IMR-90 (cell line): ENCODE measurements around the gene ZCCHC3. TPM values are rescaled to one million over a fixed set of nuclear protein-coding genes. Genes with fewer than 3 reads are reported as not detected.

Experiments used
- ATAC-seq: fragments of 200-7000 bp; cut with Tn5 transposase; 2 replicates; pipeline ENCODE4 v1.9.1; 2020; ENCODE audit warnings: low read depth, mild to moderate bottlenecking, moderate library complexity
- BruUV-seq: library from RNA; stranded (reverse); fragments of 400-500 nt; replicated peaks from 2 replicates; lab custom pipeline; 2021; lab: Mats Ljungman, UMichigan
- CTCF ChIA-PET: fragments of 300-600 bp; formaldehyde crosslinking; extraction: SDS; loops from one replicate; lab custom pipeline; 2021; ENCODE audit warnings: antibody characterized with exemption; lab: Yijun Ruan, JAX
- POLR2A ChIA-PET: fragments of 300-600 bp; sonication (Branson Sonifier 250); formaldehyde crosslinking; loops from one replicate; lab custom pipeline; 2022; ENCODE audit warnings: antibody characterized with exemption; ENCODE audit not compliant: unreplicated experiment; lab: Charles Lee
- DNase-seq: peaks from one replicate; pipeline ENCODE4 v3.0.0; 2013
- H2AFZ ChIP-seq: replicated peaks from 2 replicates; pipeline ENCODE3; 2013; ENCODE audit warnings: low read length, mild to moderate bottlenecking; ENCODE audit not compliant: poor library complexity
- H2AK5ac ChIP-seq: 2 replicates; pipeline ENCODE4 v1.6.1; 2013; ENCODE audit warnings: low read depth, low read length, inconsistent platforms
- H2AK9ac ChIP-seq: replicated peaks from 2 replicates; pipeline ENCODE3; 2013; ENCODE audit warnings: mild to moderate bottlenecking, low read depth, low read length, moderate library complexity; ENCODE audit not compliant: poor library complexity
- H2BK120ac ChIP-seq: 2 replicates; pipeline ENCODE4 v1.6.1; 2013; ENCODE audit warnings: low read depth, low read length, inconsistent platforms
- H2BK15ac ChIP-seq: 3 replicates; pipeline ENCODE4 v1.6.1; 2013; ENCODE audit warnings: low read depth, low read length, inconsistent platforms
- H2BK20ac ChIP-seq: 2 replicates; pipeline ENCODE4 v1.6.1; 2013; ENCODE audit warnings: low read depth, mild to moderate bottlenecking, inconsistent platforms, low read length, moderate library complexity
- H2BK5ac ChIP-seq: 2 replicates; pipeline ENCODE4 v1.6.1; 2013; ENCODE audit warnings: mild to moderate bottlenecking, low read depth, low read length, inconsistent platforms; ENCODE audit not compliant: poor library complexity, severe bottlenecking
- H3K14ac ChIP-seq: replicated peaks from 2 replicates; pipeline ENCODE4 v1.6.1; 2013; ENCODE audit warnings: low read depth, low read length, inconsistent platforms
- H3K18ac ChIP-seq: 2 replicates; pipeline ENCODE4 v1.6.1; 2013; ENCODE audit warnings: low read depth, low read length, control low read depth
- H3K23ac ChIP-seq: 2 replicates; pipeline ENCODE4 v1.6.1; 2013; ENCODE audit warnings: low read depth, low read length, inconsistent platforms
- H3K27ac ChIP-seq: 2 replicates; pipeline ENCODE4 v1.5.1; 2013; ENCODE audit warnings: mild to moderate bottlenecking, control low read depth, low read length; ENCODE audit not compliant: insufficient read depth
- H3K27me3 ChIP-seq: 2 replicates; pipeline ENCODE4 v1.6.1; 2013; ENCODE audit warnings: low read length; ENCODE audit not compliant: control insufficient read depth, insufficient read depth
- H3K36me3 ChIP-seq: 2 replicates; pipeline ENCODE4 v1.6.1; 2013; ENCODE audit warnings: low read length, mixed read lengths; ENCODE audit not compliant: control insufficient read depth, insufficient read depth
- H3K4ac ChIP-seq: 2 replicates; pipeline ENCODE4 v1.6.1; 2013; ENCODE audit warnings: low read depth, low read length, inconsistent platforms
- H3K4me1 ChIP-seq: 2 replicates; pipeline ENCODE4 v1.6.1; 2013; ENCODE audit warnings: low read length, mixed read lengths; ENCODE audit not compliant: control insufficient read depth, insufficient read depth
- H3K4me2 ChIP-seq: 2 replicates; pipeline ENCODE4 v1.6.1; 2013; ENCODE audit warnings: low read depth, mild to moderate bottlenecking, control low read depth, low read length, moderate library complexity
- H3K4me3 ChIP-seq: 2 replicates; pipeline ENCODE4 v1.5.1; 2013; ENCODE audit warnings: low read depth, mild to moderate bottlenecking, control low read depth, low read length, moderate library complexity; ENCODE audit not compliant: insufficient read depth
- H3K56ac ChIP-seq: 2 replicates; pipeline ENCODE4 v1.6.1; 2013; ENCODE audit warnings: low read length, inconsistent platforms; ENCODE audit not compliant: insufficient read depth; ENCODE audit errors: extremely low read depth
- H3K79me1 ChIP-seq, 2 experiments: 2 replicates each; pipeline ENCODE4 v1.6.1; 2013; ENCODE audit warnings: low read length in 2 of 2, inconsistent platforms in 1 of 2, low read depth in 1 of 2
- H3K9ac ChIP-seq: 2 replicates; pipeline ENCODE4 v1.6.1; 2013; ENCODE audit warnings: low read depth, low read length, control low read depth
- H3K9me1 ChIP-seq: 2 replicates; pipeline ENCODE4 v1.6.1; 2013; ENCODE audit warnings: low read length, inconsistent platforms; ENCODE audit not compliant: insufficient read depth
- H3K9me3 ChIP-seq: 2 replicates; pipeline ENCODE4 v1.6.1; 2013; ENCODE audit warnings: low read length; ENCODE audit not compliant: control insufficient read depth, insufficient read depth
- H4K20me1 ChIP-seq: 2 replicates; pipeline ENCODE4 v1.6.1; 2013; ENCODE audit warnings: low read length, inconsistent platforms; ENCODE audit not compliant: insufficient read depth
- H4K5ac ChIP-seq: 2 replicates; pipeline ENCODE4 v1.6.1; 2013; ENCODE audit warnings: mild to moderate bottlenecking, low read depth, low read length, control low read depth
- H4K8ac ChIP-seq, 2 experiments: 2 replicates each; pipeline ENCODE4 v1.6.1; 2013; ENCODE audit warnings: low read depth in 2 of 2, low read length in 2 of 2, control low read depth in 1 of 2, inconsistent platforms in 1 of 2
- H4K91ac ChIP-seq: 2 replicates; pipeline ENCODE4 v1.6.1; 2013; ENCODE audit warnings: low read depth, low read length, inconsistent platforms; ENCODE audit not compliant: insufficient read depth
- BHLHE40 ChIP-seq: fragments of 150-350 bp; IDR thresholded peaks from 2 replicates; pipeline ENCODE4 v1.6.1; 2016; ENCODE audit warnings: mild to moderate bottlenecking, low read depth, low read length
- CEBPB ChIP-seq: IDR thresholded peaks from 2 replicates; pipeline ENCODE4 v1.6.1; 2012; ENCODE audit warnings: low read depth, low read length, improper control_type of control experiment
- NFE2L2 ChIP-seq: fragments of 150-350 bp; IDR thresholded peaks from 2 replicates; pipeline ENCODE4 v1.6.1; 2016; ENCODE audit warnings: low read depth, mild to moderate bottlenecking, low read length
- RAD21 ChIP-seq: IDR thresholded peaks from 2 replicates; pipeline ENCODE4 v1.6.1; 2012; ENCODE audit warnings: low read length, improper control_type of control experiment
- RCOR1 ChIP-seq: IDR thresholded peaks from 2 replicates; pipeline ENCODE4 v1.6.1; 2012; ENCODE audit warnings: mild to moderate bottlenecking, low read length, improper control_type of control experiment; ENCODE audit not compliant: insufficient replicate concordance
- SMC3 ChIP-seq: fragments of 150-350 bp; IDR thresholded peaks from 2 replicates; pipeline ENCODE4 v1.6.1; 2016; ENCODE audit warnings: low read depth, mild to moderate bottlenecking, antibody characterized with exemption, low read length, moderate library complexity
- WGBS, 2 experiments: methylation state at CpG; one replicate each; pipeline versions ENCODE4 v1.1.5 to v1.1.7; 2013; ENCODE audit warnings: missing lambda C conversion rate in 2 of 2; ENCODE audit not compliant: insufficient read length in 1 of 2; ENCODE audit errors: extremely low coverage in 2 of 2; 5-methylcytosine and 5-hydroxymethylcytosine counted together
- dilution Hi-C: fragments of 300-500 bp; cut with HindIII; formaldehyde crosslinking; loops from one replicate; pipeline ENCODE4 v1.14.3; 2018; ENCODE audit warnings: low sequenced_read_pairs; ENCODE audit not compliant: unreplicated experiment
- in situ Hi-C: fragments of 300-500 bp; cut with MboI; formaldehyde crosslinking; loops from 3 replicates; pipeline ENCODE4 v1.14.3; 2019; ENCODE audit warnings: low sequenced_read_pairs, inconsistent platforms, mixed read lengths
- intact Hi-C: fragments of 100-400 bp; cut with micrococcal nuclease; formaldehyde crosslinking; loops from 2 replicates; pipeline ENCODE4 v1.10.0; 2022
- polyA plus RNA-seq, 3 experiments: library from polyadenylated mRNA; depleted of rRNA; stranded (reverse); fragments of >200 nt; gene quantifications; 2 replicates each; pipeline ENCODE4 v1.2.3, GENCODE V29; 2012; ENCODE audit warnings: low replicate concordance in 1 of 3
- total RNA-seq: library from RNA; depleted of rRNA; stranded (reverse); fragments of >200 nt; gene quantifications from 2 replicates; pipeline ENCODE4 v1.2.3, GENCODE V29; 2012

ZCCHC3 gene
- total and polyA plus RNA-seq, 2 of the 4 experiments (the other 2 are of a cell fraction) = 8.2 to 10.9 TPM

- Histone ChIP-seq H3K14ac (no peak overlapping the region), H3K4me3 (no peak overlapping the region), H2BK20ac (no peak overlapping the region), H3K18ac (no peak overlapping the region), H3K79me1 (peaks cover 0 to 4% of the 10 kb centered on the region in 2 experiments; a peak in 1 of 4 replicates), H2BK5ac (no peak overlapping the region), H2AK9ac (no peak overlapping the region), H3K23ac (no peak overlapping the region), H3K4me1 (peaks cover 15% of the 10 kb centered on the region), H4K5ac (no peak overlapping the region), H4K91ac (no peak overlapping the region), H3K36me3 (no peaks in the 10 kb centered on the region), H4K8ac (no peak overlapping the region), H3K27me3 (no peaks in the 10 kb centered on the region), H3K27ac (no peak overlapping the region), H2BK120ac (no peak overlapping the region), H3K9ac (no peak overlapping the region), H3K4me2 (no peak overlapping the region), H4K20me1 (no peaks in the 10 kb centered on the region), H3K9me3 (no peaks in the 10 kb centered on the region), H3K9me1 (peaks cover 7% of the 10 kb centered on the region; the same call in 1 of the 2 replicates), H2BK15ac (no peak overlapping the region), H2AFZ (no peak overlapping the region), H3K4ac (peak overlapping the region; percentile 32; the same call in 1 of the 2 replicates), H3K56ac (no peak overlapping the region), H2AK5ac (no peak overlapping the region)
- ATAC-seq = no peak
- dilution Hi-C loops (no loop called here), intact Hi-C loops (no loop called here), in situ Hi-C loops (no loop called here)
- no CpG with 5 or more reads among the region's 8 CpGs for WGBS, 2 experiments
- no peak for DNase-seq
- POLR2A ChIA-PET = no interaction called here
- no TSS peak for BruUV-seq
- TF ChIP-seq NFE2L2 = no peak
- no peak for TF ChIP-seq RAD21
- TF ChIP-seq RCOR1 = no peak
- peak; percentile 61 for TF ChIP-seq CEBPB
- TF ChIP-seq BHLHE40 = no peak
- no peak for TF ChIP-seq SMC3
- CTCF ChIA-PET = interaction anchor here (0.8 kb wide), 1 partner anchor 11 kb away, joined by 3 read pairs; no protein-coding TSS in a partner anchor
Observed at GRCh38 chr20:312067-312466, 14.7 kb downstream of the ZCCHC3 start.
